Ovary (tissue), 9 donors: ENCODE results near the gene MRPL9. TPM values are rescaled to one million over a fixed set of nuclear protein-coding genes. Genes with fewer than 3 reads are reported as not detected.

Experiments used
- DNase-seq, 5 donors: peaks; one replicate each; pipeline ENCODE4 v3.0.0-alpha.2; 2019 to 2020
- H3K27ac ChIP-seq, 2 donors: fragments of 200-600 bp; one replicate each; pipeline versions ENCODE4 v1.5.1 to v1.8.0; 2019 to 2022
- H3K27me3 ChIP-seq: fragments of 200-600 bp; one replicate; pipeline ENCODE4 v1.8.0; 2022
- H3K36me3 ChIP-seq: fragments of 200-600 bp; sonication (generic); one replicate; pipeline ENCODE4 v1.5.1; 2019
- H3K4me1 ChIP-seq: one replicate; pipeline ENCODE4 v1.8.1; 2013; ENCODE audit warnings: mild to moderate bottlenecking, moderate library complexity; ENCODE audit not compliant: insufficient read depth
- H3K4me3 ChIP-seq: fragments of 200-600 bp; sonication (generic); one replicate; pipeline ENCODE4 v1.5.1; 2017
- H3K9me3 ChIP-seq, 2 donors: fragments of 200-600 bp in 1 of 2; sonication (generic) in 1 of 2; one replicate each; pipeline versions ENCODE4 v1.5.1 to v1.8.1; 2013 to 2019; ENCODE audit warnings: mild to moderate bottlenecking in 1 of 2, moderate library complexity in 1 of 2
- EP300 ChIP-seq: sonication (generic); formaldehyde crosslinking; IDR thresholded peaks from one replicate; pipeline ENCODE4 v1.6.1; 2017; ENCODE audit warnings: antibody characterized with exemption
- POLR2A ChIP-seq: fragments of 450-650 bp; IDR thresholded peaks from one replicate; pipeline ENCODE4 v1.6.1; 2017; ENCODE audit warnings: antibody characterized with exemption, mild to moderate bottlenecking, moderate library complexity
- WGBS, 3 donors: extraction: QIAGEN DNeasy Blood & Tissue Kit in 1 of 3; methylation state at CpG; one replicate each; pipeline versions ENCODE4 v1.1.5 to v1.1.7; 2013 to 2017; 5-methylcytosine and 5-hydroxymethylcytosine counted together
- intact Hi-C, 4 donors: fragments of 100-400 bp; cut with DNase I; formaldehyde crosslinking; loops; one replicate each; pipeline versions ENCODE4 v1.11.0 to v1.15.1; 2022 to 2023
- polyA plus RNA-seq, 2 donors: library from polyadenylated mRNA; stranded (reverse); fragments of 200-250 nt in 1 of 2; fragments of 350-450 nt in 1 of 2; fragmentation: Illumina TruSeq in 1 of 2; extraction: RNeasy Lipid Tissue Mini Kit (QIAGEN cat#74804) in 1 of 2; gene quantifications; one replicate each; pipeline ENCODE4 v1.2.3, GENCODE V29; 2013 to 2014
- total RNA-seq, 7 donors: library from RNA; depleted of rRNA in 2 of 7; stranded (reverse); fragments of >200 nt in 2 of 7; fragmentation: NEBNext Ultra II Directional in 3 of 7; extraction: Animal tissue kit (Norgen Biotek cat#: 25700) in 3 of 7; gene quantifications; one replicate each; pipeline versions ENCODE4 v1.1.0 to v1.2.4, GENCODE V29; 2016 to 2023
- TF ChIP-seq, protein P1 (sequence below), 3 donors: fragments of 450-650 bp in 2 of 3; fragments of 200-600 bp in 1 of 3; IDR thresholded peaks; one replicate each; pipeline versions ENCODE4 v1.5.1 to v1.8.0; 2016 to 2022; ENCODE audit warnings: antibody characterized with exemption in 3 of 3, mild to moderate bottlenecking in 1 of 3
- donor health status: DM: no; HTN: no; CAD: no; lungs with moderate emphysema.
- donor health status: DM: no; HTN: no; CAD: no.
- donor health status: Bipolar disorder and iron deficiency.
- donor health status: DM: yes; HTN: yes; CAD: no.
- donor health status: DM: no; HTN: no; CAD: no.
- donor health status: DM: yes; HTN: yes; CAD: no.

MRPL9 gene
- total and polyA plus RNA-seq, 9 donors, result 40.2 to 86.8 (median 55.4) TPM

DNA sequence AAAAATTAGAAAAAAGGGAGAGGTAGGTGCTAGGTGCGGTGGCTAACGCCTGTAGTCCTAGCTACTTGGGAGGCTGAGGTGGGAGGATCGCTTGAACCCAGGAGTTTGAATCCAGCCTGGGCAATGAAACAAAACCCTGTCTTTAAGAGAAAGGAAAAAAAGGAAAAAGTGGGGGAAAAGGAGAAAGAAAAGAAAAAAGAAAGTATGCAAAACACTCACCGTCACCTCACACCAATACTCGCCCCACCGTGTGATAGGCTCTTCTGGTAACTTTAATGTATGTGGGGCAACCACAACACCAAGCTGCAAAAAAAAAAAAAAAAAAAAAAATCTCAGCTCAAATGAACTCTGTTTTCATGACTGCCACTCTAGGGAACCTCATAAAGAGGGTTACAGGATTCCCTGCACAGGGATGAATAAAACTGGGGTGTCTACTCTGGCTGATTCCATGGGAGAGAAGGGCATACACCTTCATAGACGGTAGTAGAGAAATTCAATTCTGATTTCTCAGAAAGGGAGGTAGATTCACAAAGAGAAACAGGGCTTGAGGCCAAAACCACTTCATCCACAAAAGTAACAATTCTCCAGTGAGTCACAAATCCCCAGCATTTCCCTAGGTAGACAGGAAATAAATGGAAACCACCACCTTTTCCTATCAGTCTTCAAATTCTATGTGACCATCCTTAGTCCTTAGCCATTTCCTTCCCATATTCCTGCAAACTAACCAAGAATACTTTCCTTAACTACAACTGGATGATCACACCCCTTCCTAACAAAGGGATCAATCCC is 2.5 kb downstream of the MRPL9 start:
- Histone ChIP-seq H3K9me3 (no peaks in the 10 kb centered on the region), H3K27ac (no peak overlapping the region), H3K4me3 (no peak overlapping the region), H3K36me3 (no peaks in the 10 kb centered on the region), H3K27me3 (no peaks in the 10 kb centered on the region), H3K4me1 (peaks cover 2% of the 10 kb centered on the region)
- intact Hi-C loops, result no loop called here
- TF ChIP-seq POLR2A (no peak), EP300 (no peak)
- TF ChIP-seq, protein P1, sequence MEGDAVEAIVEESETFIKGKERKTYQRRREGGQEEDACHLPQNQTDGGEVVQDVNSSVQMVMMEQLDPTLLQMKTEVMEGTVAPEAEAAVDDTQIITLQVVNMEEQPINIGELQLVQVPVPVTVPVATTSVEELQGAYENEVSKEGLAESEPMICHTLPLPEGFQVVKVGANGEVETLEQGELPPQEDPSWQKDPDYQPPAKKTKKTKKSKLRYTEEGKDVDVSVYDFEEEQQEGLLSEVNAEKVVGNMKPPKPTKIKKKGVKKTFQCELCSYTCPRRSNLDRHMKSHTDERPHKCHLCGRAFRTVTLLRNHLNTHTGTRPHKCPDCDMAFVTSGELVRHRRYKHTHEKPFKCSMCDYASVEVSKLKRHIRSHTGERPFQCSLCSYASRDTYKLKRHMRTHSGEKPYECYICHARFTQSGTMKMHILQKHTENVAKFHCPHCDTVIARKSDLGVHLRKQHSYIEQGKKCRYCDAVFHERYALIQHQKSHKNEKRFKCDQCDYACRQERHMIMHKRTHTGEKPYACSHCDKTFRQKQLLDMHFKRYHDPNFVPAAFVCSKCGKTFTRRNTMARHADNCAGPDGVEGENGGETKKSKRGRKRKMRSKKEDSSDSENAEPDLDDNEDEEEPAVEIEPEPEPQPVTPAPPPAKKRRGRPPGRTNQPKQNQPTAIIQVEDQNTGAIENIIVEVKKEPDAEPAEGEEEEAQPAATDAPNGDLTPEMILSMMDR (IDR thresholded peaks at IDR 0.05), result no peak
- WGBS, 3 donors, result 74 to 91% (median 87%) methylated on average over 7 of the region's 7 CpGs
- no peak for DNase-seq

DNA sequence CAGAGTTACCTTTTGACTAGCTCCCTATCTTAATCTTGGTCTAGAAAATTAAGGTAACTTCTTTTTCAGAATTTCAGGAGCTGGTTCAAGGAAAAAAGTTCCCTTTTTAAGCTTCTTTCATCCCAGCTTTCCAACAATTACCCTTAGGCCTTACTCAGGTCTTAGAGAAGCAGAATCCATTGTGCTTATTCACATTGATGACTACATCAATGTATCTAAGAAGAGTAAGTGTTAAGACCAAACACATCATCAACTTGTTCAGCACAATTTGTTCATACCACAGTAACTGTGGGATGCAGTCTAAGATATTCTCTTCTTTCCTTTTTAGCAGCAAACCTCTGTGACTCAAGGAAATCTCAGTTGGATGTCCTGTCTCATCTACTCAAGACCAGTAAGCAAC is 4.1 kb downstream of the MRPL9 start:
- no peaks in the 10 kb centered on the region for H3K36me3 ChIP-seq
- DNase-seq, result no peak
- H3K9me3 ChIP-seq, result no peaks in the 10 kb centered on the region
- H3K4me3 ChIP-seq, result no peak overlapping the region
- intact Hi-C loops, result no loop called here
- no peak overlapping the region for H3K27ac ChIP-seq
- H3K4me1 ChIP-seq, result peaks cover 2% of the 10 kb centered on the region
- no peaks in the 10 kb centered on the region for H3K27me3 ChIP-seq
- TF ChIP-seq EP300 (no peak), POLR2A (no peak)
- TF ChIP-seq, protein P1 (IDR thresholded peaks at IDR 0.05), result no peak

DNA sequence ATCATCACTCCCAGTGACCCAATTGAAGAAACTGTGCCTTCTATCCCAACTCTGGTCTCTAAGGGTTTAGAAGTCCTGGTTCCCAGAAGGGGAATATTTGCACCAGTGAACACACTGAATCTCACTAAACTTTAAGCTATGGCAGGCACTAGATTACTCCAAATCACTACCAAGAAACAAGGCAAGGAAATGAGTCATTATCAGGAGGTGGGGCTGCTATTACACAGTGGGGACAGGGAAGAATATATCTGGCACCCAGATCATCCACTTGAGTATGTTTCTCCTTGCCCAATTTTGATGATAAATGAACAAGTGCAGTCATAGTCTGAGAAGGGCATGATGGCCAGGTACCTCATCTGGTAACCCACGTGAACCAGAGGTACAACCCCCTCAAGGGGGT is 7.0 kb downstream of the MRPL9 start:
- intact Hi-C loops, result no loop called here
- Histone ChIP-seq H3K27me3 (no peaks in the 10 kb centered on the region), H3K4me3 (no peak overlapping the region), H3K27ac (no peak overlapping the region), H3K4me1 (no peaks in the 10 kb centered on the region), H3K36me3 (no peaks in the 10 kb centered on the region), H3K9me3 (no peaks in the 10 kb centered on the region)
- WGBS, 3 donors, result 60 to 70% (median 70%) methylated on average over 1 of the region's 1 CpG
- TF ChIP-seq, protein P1 (IDR thresholded peaks at IDR 0.05), result no peak
- no peak for TF ChIP-seq POLR2A
- no peak for TF ChIP-seq EP300
- DNase-seq, result no peak

DNA sequence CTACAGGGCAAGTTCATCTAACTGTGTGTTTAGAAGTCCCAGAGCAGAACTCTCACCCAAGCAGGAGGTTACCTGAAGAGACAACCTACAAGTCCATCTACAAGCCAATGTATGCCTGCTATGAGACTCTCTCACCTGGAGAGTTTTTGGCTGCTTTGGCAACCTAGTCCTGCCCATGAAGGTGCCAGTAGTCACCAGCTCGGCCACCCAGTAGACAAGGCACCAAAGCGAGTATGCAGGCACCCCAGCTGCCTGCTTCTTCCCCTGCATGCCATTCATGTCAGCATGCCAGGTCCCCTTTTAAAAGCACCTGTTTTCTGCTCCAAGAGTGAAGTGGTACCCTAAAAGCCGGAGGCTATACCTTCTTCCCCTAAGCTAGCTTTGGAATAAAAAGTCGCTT is 21.8 kb downstream of the MRPL9 start:
- H3K36me3 ChIP-seq, result no peaks in the 10 kb centered on the region
- intact Hi-C loops, result no loop called here
- no peak for DNase-seq
- H3K27ac ChIP-seq, result no peak overlapping the region
- TF ChIP-seq, protein P1 (IDR thresholded peaks at IDR 0.05), result no peak
- no peak for TF ChIP-seq POLR2A
- no peak for TF ChIP-seq EP300
- WGBS, 3 donors, result 80 to 87% (median 87%) methylated on average over 4 of the region's 4 CpGs
- H3K9me3 ChIP-seq, result no peaks in the 10 kb centered on the region
- no peak overlapping the region for H3K4me3 ChIP-seq
- no peaks in the 10 kb centered on the region for H3K4me1 ChIP-seq
- no peaks in the 10 kb centered on the region for H3K27me3 ChIP-seq
